Left lung (tissue), 10 donors: ENCODE results near the gene MAPKAPK3. TPM values are rescaled to one million over a fixed set of nuclear protein-coding genes. Genes with fewer than 3 reads are reported as not detected.

Source experiments
- ATAC-seq: fragments of 200-7000 bp; cut with Tn5 transposase; one replicate; pipeline ENCODE4 v1.9.1; 2020; ENCODE audit warnings: moderate library complexity
- DNase-seq, 4 donors: peaks; one replicate each; pipeline ENCODE4 v3.0.0-alpha.2; 2013 to 2020
- H3K27ac ChIP-seq, 2 donors: fragments of 200-600 bp; sonication (generic) in 1 of 2; one replicate each; pipeline versions ENCODE4 v1.5.0 to v1.8.0; 2020 to 2021
- H3K27me3 ChIP-seq, 2 donors: fragments of 200-600 bp; sonication (generic) in 1 of 2; one replicate each; pipeline versions ENCODE4 v1.5.0 to v1.8.0; 2020 to 2021
- H3K36me3 ChIP-seq, 2 donors: fragments of 200-600 bp; sonication (generic) in 1 of 2; one replicate each; pipeline versions ENCODE4 v1.5.0 to v1.8.0; 2020 to 2021
- H3K4me1 ChIP-seq, 2 donors: fragments of 200-600 bp; one replicate each; pipeline ENCODE4 v1.8.0; 2021
- H3K4me3 ChIP-seq, 2 donors: fragments of 200-600 bp; sonication (generic) in 1 of 2; one replicate each; pipeline versions ENCODE4 v1.5.0 to v1.8.0; 2020 to 2021; ENCODE audit warnings: mild to moderate bottlenecking in 1 of 2
- H3K9me3 ChIP-seq, 2 donors: fragments of 200-600 bp; sonication (generic) in 1 of 2; one replicate each; pipeline versions ENCODE4 v1.5.0 to v1.8.0; 2020 to 2021
- CTCF ChIP-seq, 2 donors: fragments of 200-600 bp; sonication (generic) in 1 of 2; IDR thresholded peaks; one replicate each; pipeline versions ENCODE4 v1.5.0 to v1.8.0; 2021; ENCODE audit warnings: antibody characterized with exemption in 2 of 2
- intact Hi-C, 2 donors: fragments of 100-400 bp; cut with DNase I; formaldehyde crosslinking; loops; one replicate each; pipeline versions ENCODE4 v1.11.2 to v1.14.2; 2022
- polyA plus RNA-seq, 6 donors: library from polyadenylated mRNA; unstranded; fragments of 120-200 nt; gene quantifications; one replicate each; pipeline ENCODE4 v1.2.1, GENCODE V29; 2013; ENCODE audit not compliant: insufficient read length in 6 of 6
- total RNA-seq, 2 donors: library from RNA; stranded (reverse); fragmentation: NEBNext Ultra II Directional; extraction: Animal tissue kit (Norgen Biotek cat#: 25700); gene quantifications; one replicate each; pipeline ENCODE4 v1.2.1, GENCODE V29; 2021
- donor health status: DM: no; HTN: yes; CAD: no.
- donor health status: DM: no; HTN: no; CAD: no.

The MAPKAPK3 gene
- total and polyA plus RNA-seq, 8 donors = 34.1 to 118 (median 37.0) TPM

GRCh38 chr3:50622881-50623280 lies 5.9 kb downstream of the MAPKAPK3 start:
- peak; percentile 9 for ATAC-seq
- no peak for TF ChIP-seq CTCF (IDR thresholded peaks at IDR 0.05)
- H3K36me3 ChIP-seq = peaks cover 0 to 10% of the 10 kb centered on the region in 2 donors
- no peaks in the 10 kb centered on the region for H3K9me3 ChIP-seq
- no peaks in the 10 kb centered on the region for H3K27me3 ChIP-seq
- intact Hi-C loops = no loop called here
- DNase-seq = no peak
- H3K27ac ChIP-seq = peak overlapping the region in 1 of 2 donors; percentile 77
- H3K4me3 ChIP-seq = no peak overlapping the region
- peaks cover 23 to 100% of the 10 kb centered on the region in 2 donors for H3K4me1 ChIP-seq

GRCh38 chr3:50623840-50624474 lies 7.0 kb downstream of the MAPKAPK3 start:
- ATAC-seq (peak; percentile 14), DNase-seq (no peak)
- H3K36me3 ChIP-seq = peaks cover 0 to 10% of the 10 kb centered on the region in 2 donors
- TF ChIP-seq CTCF (IDR thresholded peaks at IDR 0.05) = no peak
- H3K27ac ChIP-seq = peak overlapping the region in 1 of 2 donors; percentile 77
- no peaks in the 10 kb centered on the region for H3K9me3 ChIP-seq
- H3K27me3 ChIP-seq = no peaks in the 10 kb centered on the region
- H3K4me1 ChIP-seq = peaks cover 23 to 100% of the 10 kb centered on the region in 2 donors
- H3K4me3 ChIP-seq = no peak overlapping the region
- intact Hi-C loops = no loop called here

- Histone ChIP-seq H3K4me3 (no peak overlapping the region), H3K27ac (peak overlapping the region in 1 of 2 donors; percentile 77), H3K4me1 (peaks cover 18 to 100% of the 10 kb centered on the region in 2 donors), H3K27me3 (no peaks in the 10 kb centered on the region), H3K9me3 (no peaks in the 10 kb centered on the region), H3K36me3 (peaks cover 0 to 10% of the 10 kb centered on the region in 2 donors)
- no peak for DNase-seq
- intact Hi-C loops = no loop called here
- ATAC-seq = peak; percentile 53
- no peak for TF ChIP-seq CTCF (IDR thresholded peaks at IDR 0.05)
Measured at GRCh38 chr3:50624634-50625033, 7.7 kb downstream of the MAPKAPK3 start.

DNA sequence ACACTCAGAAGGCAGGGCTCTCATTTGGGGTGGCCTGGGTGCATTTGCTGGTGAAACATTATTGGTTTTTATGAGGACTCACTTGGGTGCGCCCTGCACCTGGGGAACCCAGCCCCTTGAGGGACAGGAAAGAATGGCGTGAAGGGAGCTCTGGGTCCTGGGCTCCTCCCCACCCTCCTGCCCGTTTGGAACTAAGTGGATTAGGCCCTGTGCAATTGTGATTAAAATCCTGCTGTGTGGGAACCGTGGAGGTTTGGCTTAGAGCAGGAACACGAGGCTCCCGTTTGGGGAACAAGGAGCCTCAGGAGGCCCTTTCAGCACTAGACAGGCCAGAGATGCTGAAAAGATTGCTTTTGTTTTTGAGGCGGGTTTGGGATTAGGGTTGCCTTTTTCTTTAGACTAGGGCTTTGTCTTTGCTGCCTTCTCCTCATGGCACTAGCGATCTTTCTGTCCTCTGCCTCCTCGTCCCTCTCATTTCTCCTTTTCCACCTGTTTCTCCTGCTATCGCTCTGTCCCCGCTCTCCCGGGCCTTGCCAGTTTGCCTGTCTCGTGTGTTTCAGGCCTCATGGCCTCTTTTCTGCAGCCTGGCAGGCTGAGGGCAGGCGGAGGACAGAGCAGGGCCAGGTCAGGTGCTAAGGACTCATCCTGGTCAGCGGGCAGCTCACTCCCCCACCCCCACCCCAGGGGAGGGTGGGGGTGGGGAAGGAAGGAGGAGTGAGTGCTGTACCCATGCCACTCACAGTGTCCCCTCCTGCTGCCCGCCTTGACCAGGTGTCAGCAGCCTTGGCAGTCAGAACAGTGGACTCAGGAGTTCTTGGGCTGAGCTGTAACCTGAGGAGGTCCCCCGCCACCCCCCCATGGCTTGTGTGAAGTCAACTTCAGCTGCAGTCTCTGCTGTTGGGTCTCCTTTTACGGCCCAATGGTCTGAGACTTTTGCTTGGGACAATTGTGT lies 8.6 kb downstream of the MAPKAPK3 start:
- TF ChIP-seq CTCF (IDR thresholded peaks at IDR 0.05) = no peak
- peaks cover 0 to 10% of the 10 kb centered on the region in 2 donors for H3K36me3 ChIP-seq
- no peaks in the 10 kb centered on the region for H3K27me3 ChIP-seq
- no peak overlapping the region for H3K4me3 ChIP-seq
- DNase-seq (no peak), ATAC-seq (no peak)
- H3K4me1 ChIP-seq = peaks cover 13 to 100% of the 10 kb centered on the region in 2 donors
- no peaks in the 10 kb centered on the region for H3K9me3 ChIP-seq
- intact Hi-C loops = no loop called here
- peak overlapping the region; percentile 14 to 77 for H3K27ac ChIP-seq

DNA sequence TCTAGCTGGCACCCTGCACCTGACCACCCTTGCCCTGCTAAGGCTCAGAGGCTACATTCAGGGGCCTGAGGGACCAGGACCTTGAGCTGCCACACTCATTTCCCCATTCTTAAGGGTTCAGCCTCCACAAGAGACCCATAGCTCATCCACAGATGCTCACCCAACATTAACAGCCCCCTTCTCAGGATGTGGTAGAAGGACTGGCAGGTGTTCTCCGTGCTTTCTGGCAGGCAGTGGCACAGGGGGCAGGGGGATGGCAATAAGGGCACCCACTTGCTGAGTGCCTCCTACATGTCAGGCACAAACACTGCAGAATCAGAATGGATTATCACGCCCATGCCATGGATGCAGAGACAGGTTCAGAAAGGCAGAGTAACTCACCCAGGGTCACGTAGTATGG lies 9.4 kb downstream of the MAPKAPK3 start:
- intact Hi-C loops = no loop called here
- DNase-seq (no peak), ATAC-seq (no peak)
- no peak for TF ChIP-seq CTCF (IDR thresholded peaks at IDR 0.05)
- Histone ChIP-seq H3K4me3 (no peak overlapping the region), H3K9me3 (no peaks in the 10 kb centered on the region), H3K36me3 (peaks cover 0 to 18% of the 10 kb centered on the region in 2 donors), H3K27ac (peak overlapping the region; percentile 59 to 77), H3K27me3 (no peaks in the 10 kb centered on the region), H3K4me1 (peaks cover 6 to 100% of the 10 kb centered on the region in 2 donors)
